H1 (cell line): Measurements from ENCODE around the gene SYPL1.

Experiments
- BRCA1 ChIP-seq: IDR thresholded peaks from 2 replicates; pipeline ENCODE4 v1.6.1; 2012; ENCODE audit warnings: low read depth, low read length, improper control_type of control experiment
- CBX5 ChIP-seq: fragments of 300-800, 300-1000 bp; sonication (generic); IDR thresholded peaks from 2 replicates; pipeline ENCODE4 v1.7.1; 2016; ENCODE audit warnings: antibody characterized with exemption, low read length, low read depth
- EZH2 ChIP-seq: fragments of 200-600 bp; sonication (generic); IDR thresholded peaks from 2 replicates; pipeline ENCODE4 v1.7.1; 2012; ENCODE audit warnings: low read depth, mild to moderate bottlenecking, moderate library complexity, low read length, inconsistent platforms; ENCODE audit not compliant: severe bottlenecking
- POLR2A ChIP-seq, 2 experiments: IDR thresholded peaks; 1 replicate in 1 of 2; 2 replicates in 1 of 2; pipeline ENCODE4 v1.6.1; 2011; ENCODE audit warnings: low read depth in 2 of 2, low read length in 2 of 2, mild to moderate bottlenecking in 2 of 2; ENCODE audit errors: control extremely low read depth in 1 of 2
- TEAD4 ChIP-seq: IDR thresholded peaks from 2 replicates; pipeline ENCODE4 v1.6.1; 2012; ENCODE audit warnings: low read depth, low read length, inconsistent platforms, mixed read lengths
- TF ChIP-seq, protein P1 (sequence below), 3 experiments: IDR thresholded peaks; 1 replicate in 2 of 3; 2 replicates in 1 of 3; pipeline versions ENCODE4 v1.5.1 to v1.6.1; 2011; ENCODE audit warnings: low read length in 3 of 3, mild to moderate bottlenecking in 3 of 3, inconsistent platforms in 2 of 3, low read depth in 1 of 3, moderate library complexity in 1 of 3; ENCODE audit not compliant: insufficient read depth in 1 of 3; ENCODE audit errors: control extremely low read depth in 1 of 3

DNA sequence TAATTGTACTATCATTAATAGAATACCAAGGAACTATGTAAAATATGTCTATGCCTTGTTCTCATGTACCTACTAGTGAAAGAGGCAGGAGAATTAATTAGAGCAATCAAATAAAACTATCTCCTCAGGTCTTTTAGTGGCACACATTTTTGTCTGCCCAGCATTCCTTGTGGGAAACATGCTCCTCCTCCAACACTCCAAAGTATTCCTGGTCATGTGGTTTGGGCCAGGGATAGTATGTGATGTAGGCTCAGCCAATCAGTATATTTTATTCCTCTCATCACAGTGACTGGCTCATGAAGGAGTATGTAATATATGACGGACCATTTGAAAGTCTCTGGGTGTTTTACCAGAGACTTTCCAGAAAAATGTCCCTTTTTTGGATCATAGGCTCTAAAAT lies 16.7 kb upstream of the SYPL1 start:
- TF ChIP-seq EZH2, result no peak
- TF ChIP-seq, protein P1, sequence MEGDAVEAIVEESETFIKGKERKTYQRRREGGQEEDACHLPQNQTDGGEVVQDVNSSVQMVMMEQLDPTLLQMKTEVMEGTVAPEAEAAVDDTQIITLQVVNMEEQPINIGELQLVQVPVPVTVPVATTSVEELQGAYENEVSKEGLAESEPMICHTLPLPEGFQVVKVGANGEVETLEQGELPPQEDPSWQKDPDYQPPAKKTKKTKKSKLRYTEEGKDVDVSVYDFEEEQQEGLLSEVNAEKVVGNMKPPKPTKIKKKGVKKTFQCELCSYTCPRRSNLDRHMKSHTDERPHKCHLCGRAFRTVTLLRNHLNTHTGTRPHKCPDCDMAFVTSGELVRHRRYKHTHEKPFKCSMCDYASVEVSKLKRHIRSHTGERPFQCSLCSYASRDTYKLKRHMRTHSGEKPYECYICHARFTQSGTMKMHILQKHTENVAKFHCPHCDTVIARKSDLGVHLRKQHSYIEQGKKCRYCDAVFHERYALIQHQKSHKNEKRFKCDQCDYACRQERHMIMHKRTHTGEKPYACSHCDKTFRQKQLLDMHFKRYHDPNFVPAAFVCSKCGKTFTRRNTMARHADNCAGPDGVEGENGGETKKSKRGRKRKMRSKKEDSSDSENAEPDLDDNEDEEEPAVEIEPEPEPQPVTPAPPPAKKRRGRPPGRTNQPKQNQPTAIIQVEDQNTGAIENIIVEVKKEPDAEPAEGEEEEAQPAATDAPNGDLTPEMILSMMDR (IDR thresholded peaks at IDR 0.05; ENCODE audit: control extremely low read depth in 1 of 3, insufficient read depth in 1 of 3, low read depth in 1 of 3, low read length in 3 of 3), result no peak
- TF ChIP-seq TEAD4, result no peak
- TF ChIP-seq CBX5, result no peak
- no peak for TF ChIP-seq POLR2A (IDR thresholded peaks at IDR 0.05; ENCODE audit: control extremely low read depth in 1 of 2, low read depth in 2 of 2, low read length in 2 of 2)
- no peak for TF ChIP-seq BRCA1
